ENCODE measurements around the gene FBXO46. TPM values are rescaled to one million over a fixed set of nuclear protein-coding genes. Genes with fewer than 3 reads are reported as not detected.

FBXO46 gene
- total RNA-seq, 1 experiment from 2014 or later: 40.1 TPM

DNA sequence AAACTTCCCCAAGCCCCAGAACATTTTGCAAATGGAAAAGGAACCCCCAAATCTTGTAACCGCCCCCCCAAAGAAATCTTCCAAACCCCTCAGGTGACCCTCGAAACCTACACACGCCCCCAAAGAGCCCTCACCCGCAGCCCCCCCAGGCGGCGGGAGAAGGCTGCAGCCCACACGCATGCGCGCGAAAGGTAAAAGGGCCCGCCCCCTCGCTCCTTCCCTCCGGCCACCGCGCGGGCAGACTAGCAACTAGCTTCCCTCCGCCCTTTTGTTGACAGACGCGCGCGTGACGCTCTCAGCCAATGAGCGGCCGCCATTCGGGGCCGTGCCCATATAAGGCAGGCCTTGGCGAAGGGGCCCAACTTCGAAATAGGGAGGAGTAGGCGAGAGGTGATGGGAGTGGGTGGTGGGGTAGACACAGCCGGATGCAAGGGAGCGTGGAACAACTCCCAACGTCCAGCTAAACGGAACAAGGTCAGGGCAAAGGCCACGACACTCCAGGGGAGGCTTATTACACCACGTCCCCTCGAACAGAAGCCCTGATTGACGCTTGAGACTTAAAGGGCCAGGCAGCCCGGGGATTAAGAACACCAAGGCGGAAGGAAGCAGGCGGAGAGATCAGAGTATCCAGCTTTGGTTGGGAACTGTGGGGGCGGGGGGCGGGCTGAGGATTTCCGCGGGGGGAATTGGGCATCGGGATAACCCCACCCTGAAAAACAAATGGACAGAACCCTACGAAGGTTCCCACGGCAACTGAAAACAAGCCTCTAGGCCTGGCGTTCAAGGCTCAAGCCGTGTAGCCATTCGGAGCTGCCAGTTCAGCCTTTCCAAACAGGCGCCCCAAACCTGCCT, 13.3 kb downstream of the FBXO46 start (continued):
- TF ChIP-seq CTCF (IDR thresholded peaks at IDR 0.05) (no peak), USF2 (CRISPR knock-in tag; IDR thresholded peaks at IDR 0.05) (peak; percentile 95), FOXK1 (CRISPR knock-in tag; IDR thresholded peaks at IDR 0.05) (peak; percentile 97), SMAD4 (CRISPR knock-in tag; IDR thresholded peaks at IDR 0.05) (no peak), ZNF232 (CRISPR knock-in tag; IDR thresholded peaks at IDR 0.05) (no peak), SMAD3 (CRISPR knock-in tag; IDR thresholded peaks at IDR 0.05; ENCODE audit: borderline replicate concordance) (no peak), NFYB (CRISPR knock-in tag; conservative IDR thresholded peaks at IDR 0.05; ENCODE audit: low read depth) (peak; percentile 78), ZNF219 (CRISPR knock-in tag; IDR thresholded peaks at IDR 0.05; ENCODE audit: borderline replicate concordance) (no peak), CREM (CRISPR knock-in tag; IDR thresholded peaks at IDR 0.05) (no peak), OVOL2 (CRISPR knock-in tag; IDR thresholded peaks at IDR 0.05; ENCODE audit: borderline replicate concordance) (no peak), NFE2L1 (CRISPR knock-in tag; IDR thresholded peaks at IDR 0.05) (peak; percentile 80; the same call in 1 of the 2 replicates), PREB (CRISPR knock-in tag; IDR thresholded peaks at IDR 0.05; ENCODE audit: borderline replicate concordance) (no peak), MXD4 (CRISPR knock-in tag; IDR thresholded peaks at IDR 0.05; ENCODE audit: borderline replicate concordance) (no peak), GTF2I (CRISPR knock-in tag; conservative IDR thresholded peaks at IDR 0.05) (no peak), E2F1 (CRISPR knock-in tag; IDR thresholded peaks at IDR 0.05) (no peak), MLX (CRISPR knock-in tag; IDR thresholded peaks at IDR 0.05) (no peak), GABPB1 (CRISPR knock-in tag; IDR thresholded peaks at IDR 0.05) (peak; percentile 68), ZNF671 (CRISPR knock-in tag; IDR thresholded peaks at IDR 0.05) (no peak), FOXJ3 (CRISPR knock-in tag; IDR thresholded peaks at IDR 0.05; ENCODE audit: borderline replicate concordance) (no peak), SOX15 (CRISPR knock-in tag; IDR thresholded peaks at IDR 0.05) (no peak), IRF2 (CRISPR knock-in tag; IDR thresholded peaks at IDR 0.05; ENCODE audit: borderline replicate concordance, low read depth) (no peak), ZNF396 (CRISPR knock-in tag; IDR thresholded peaks at IDR 0.05; ENCODE audit: borderline replicate concordance) (no peak), ESRRA (CRISPR knock-in tag; IDR thresholded peaks at IDR 0.05; ENCODE audit: borderline replicate concordance) (no peak), TEAD4 (CRISPR knock-in tag; IDR thresholded peaks at IDR 0.05) (no peak), GRHL2 (CRISPR knock-in tag; IDR thresholded peaks at IDR 0.05; ENCODE audit: insufficient replicate concordance, severe bottlenecking) (no peak), CDX4 (CRISPR knock-in tag; IDR thresholded peaks at IDR 0.05; ENCODE audit: borderline replicate concordance) (no peak), ETV6 (CRISPR knock-in tag; IDR thresholded peaks at IDR 0.05) (peak; percentile 89; the same call in 1 of the 2 replicates), JAZF1 (CRISPR knock-in tag; IDR thresholded peaks at IDR 0.05) (no peak), NR2C2 (CRISPR knock-in tag; IDR thresholded peaks at IDR 0.05) (no peak)
- TF ChIP-seq, protein P1, sequence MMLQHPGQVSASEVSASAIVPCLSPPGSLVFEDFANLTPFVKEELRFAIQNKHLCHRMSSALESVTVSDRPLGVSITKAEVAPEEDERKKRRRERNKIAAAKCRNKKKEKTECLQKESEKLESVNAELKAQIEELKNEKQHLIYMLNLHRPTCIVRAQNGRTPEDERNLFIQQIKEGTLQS (CRISPR knock-in tag; conservative IDR thresholded peaks at IDR 0.05): no peak
- TF ChIP-seq, protein P2, sequence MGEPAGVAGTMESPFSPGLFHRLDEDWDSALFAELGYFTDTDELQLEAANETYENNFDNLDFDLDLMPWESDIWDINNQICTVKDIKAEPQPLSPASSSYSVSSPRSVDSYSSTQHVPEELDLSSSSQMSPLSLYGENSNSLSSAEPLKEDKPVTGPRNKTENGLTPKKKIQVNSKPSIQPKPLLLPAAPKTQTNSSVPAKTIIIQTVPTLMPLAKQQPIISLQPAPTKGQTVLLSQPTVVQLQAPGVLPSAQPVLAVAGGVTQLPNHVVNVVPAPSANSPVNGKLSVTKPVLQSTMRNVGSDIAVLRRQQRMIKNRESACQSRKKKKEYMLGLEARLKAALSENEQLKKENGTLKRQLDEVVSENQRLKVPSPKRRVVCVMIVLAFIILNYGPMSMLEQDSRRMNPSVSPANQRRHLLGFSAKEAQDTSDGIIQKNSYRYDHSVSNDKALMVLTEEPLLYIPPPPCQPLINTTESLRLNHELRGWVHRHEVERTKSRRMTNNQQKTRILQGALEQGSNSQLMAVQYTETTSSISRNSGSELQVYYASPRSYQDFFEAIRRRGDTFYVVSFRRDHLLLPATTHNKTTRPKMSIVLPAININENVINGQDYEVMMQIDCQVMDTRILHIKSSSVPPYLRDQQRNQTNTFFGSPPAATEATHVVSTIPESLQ (CRISPR knock-in tag; IDR thresholded peaks at IDR 0.05): no peak
